Bone marrow (tissue), 2 donors: ENCODE data around the gene WDR48.
A peak's percentile ranks its signal among the peaks of the same experiment; 100 is the strongest.
"Not testable (repeated sequence)": the region's sequence is repeated elsewhere in the genome, so short reads cannot be mapped to it uniquely, and the experiment has no call there.

Source experiments
- DNase-seq, 2 donors: peaks; one replicate each; lab custom pipeline; 2025; lab: John Stamatoyannopoulos, UW

Gene WDR48

DNA sequence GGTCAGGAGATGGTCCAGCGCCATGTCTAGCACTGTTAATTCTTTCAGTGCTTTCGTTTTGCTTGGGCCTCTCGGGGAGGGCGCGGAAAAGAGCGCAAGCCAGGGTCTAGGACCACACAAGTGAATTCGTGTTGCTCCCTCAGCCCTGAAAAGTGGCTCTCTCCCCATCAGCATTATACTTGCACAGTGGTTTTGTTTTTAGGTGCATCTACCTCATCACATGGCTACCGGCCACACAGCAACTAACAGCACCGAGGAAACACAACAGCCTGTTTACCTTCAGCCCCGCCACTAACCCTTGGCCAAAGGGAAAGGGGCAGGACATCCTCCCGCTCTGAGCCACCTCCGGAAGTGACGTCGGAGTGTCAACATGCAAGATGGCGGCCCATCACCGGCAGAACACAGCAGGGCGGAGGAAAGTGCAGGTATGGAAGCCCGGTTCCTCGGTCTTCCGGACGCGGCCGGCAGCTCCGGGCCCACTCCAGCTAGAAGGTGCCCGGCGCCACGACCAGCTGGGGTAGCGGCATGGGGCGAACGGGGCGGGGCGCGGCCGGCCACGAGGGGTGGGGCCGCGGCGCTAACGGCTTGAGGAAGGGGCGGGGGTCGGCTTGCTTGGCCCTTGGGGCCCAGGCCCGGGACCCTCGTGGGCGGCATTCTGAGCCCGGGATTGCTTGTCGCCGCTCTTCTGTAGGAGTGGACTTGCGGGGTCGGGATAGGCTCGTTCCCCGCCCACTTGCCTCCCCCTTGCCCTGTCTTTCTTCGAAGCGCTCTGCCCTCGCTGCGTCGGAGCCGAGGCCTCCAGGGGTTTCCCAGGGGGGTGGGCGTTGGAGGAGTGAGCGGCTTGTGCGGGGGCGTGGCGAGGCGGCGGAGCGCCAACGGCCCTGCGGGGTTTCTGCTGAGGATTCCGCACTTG lies at the start of gene WDR48, which contains the start of gene SCN11A:
Gene WDR48, plus strand, starts transcription at position 368 of the 913 bp plus-strand sequence. Its CDS starts 10 bp downstream, at position 378.
Gene SCN11A, minus strand, starts transcription at position 296 of the 913 bp plus-strand sequence. CDS start 101,582 bp downstream, outside the sequence.
- DNase-seq = peak; percentile 75 to 78

DNA sequence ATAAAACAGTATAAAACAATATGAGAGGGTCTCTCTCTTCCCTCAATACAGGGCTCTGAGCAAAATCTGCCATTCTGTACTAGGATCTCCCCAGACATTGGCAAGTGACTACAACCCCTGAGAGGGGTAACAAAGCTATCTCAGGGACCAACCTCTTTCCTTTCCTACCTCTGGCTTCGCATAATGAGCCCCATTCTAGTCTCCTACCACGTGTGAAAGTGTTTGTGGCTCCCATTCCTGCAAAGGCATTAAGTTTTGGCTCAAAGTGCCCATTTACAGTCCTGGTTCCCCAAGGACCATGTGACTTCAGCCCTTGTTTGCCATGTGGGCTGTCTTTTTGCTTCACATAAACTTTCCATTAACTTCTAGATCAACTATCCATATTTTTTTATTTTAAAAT lies 46.5 kb upstream of the WDR48 start:
- no peak for DNase-seq

DNA sequence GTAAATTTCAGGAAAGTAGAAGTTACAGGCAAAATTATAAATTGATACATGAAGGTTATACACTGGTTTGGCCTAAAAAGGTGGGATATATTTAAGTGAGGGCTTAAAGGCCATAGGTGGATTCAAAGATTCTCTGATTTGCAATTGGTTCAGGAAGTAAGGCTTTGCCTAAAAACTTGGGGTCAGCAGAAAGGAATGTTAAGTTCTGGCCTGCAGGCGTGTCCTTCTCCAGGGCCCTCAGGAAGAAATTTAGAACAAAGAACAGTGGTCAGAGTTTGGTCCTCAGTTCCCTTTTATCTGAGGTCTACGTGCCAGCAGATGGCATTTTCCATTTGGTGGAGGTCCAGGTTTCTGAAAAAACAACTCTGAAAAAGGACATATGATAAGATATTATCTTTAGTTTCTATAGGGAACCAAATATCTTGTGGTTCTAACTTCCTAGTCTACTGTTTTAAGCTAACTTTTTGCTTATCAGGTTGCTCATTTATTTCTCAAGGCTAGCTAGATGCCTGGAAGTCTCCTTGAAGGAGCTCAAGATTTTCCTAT lies 40.6 kb upstream of the WDR48 start:
- DNase-seq = no peak

DNA sequence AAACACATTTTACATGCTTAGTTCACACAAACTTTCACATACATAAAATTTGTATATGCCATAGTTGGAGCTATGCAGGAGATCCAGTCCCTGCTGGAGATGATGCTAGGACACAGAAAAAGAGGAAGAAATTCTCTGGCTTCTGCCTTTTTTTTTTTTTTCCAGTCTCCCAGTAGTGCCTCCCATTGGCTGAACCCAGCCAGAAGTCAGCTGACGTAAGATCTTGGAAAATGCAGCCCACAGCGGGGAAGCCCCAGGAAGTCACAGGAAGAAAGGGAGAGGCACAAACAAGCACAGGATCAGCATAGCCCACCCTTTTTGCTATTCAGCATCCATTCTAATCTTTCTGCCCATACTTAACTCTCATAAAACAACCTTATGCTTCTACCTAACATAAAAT lies 38.5 kb upstream of the WDR48 start:
- no peak for DNase-seq

DNA sequence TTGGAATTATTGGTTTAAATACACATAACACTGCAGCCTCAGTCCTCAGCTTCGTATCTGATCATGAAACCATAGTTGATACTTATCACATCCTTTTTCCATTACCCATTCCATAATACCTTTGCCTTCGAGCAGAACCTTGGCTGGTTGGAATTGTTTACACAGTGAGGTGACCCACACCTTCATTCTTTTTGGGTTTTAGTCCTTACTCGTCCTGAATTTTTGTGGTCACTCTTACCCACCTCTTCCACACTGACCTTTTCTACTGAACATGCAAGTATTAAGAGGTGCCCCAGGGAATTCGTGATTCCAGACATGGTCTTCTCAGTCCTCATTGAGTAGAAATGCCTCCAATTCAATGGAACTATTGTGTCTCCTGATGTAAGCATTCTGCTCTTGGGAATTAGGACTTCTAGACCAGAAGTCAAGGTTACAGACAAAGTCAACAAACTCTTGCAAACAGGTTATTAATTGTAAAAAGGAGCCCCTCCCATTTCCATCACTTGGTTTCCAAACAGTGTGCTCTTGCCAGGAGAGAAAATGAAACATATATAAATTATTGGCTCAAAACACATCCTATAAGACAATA lies 37.8 kb upstream of the WDR48 start:
- no peak for DNase-seq

DNA sequence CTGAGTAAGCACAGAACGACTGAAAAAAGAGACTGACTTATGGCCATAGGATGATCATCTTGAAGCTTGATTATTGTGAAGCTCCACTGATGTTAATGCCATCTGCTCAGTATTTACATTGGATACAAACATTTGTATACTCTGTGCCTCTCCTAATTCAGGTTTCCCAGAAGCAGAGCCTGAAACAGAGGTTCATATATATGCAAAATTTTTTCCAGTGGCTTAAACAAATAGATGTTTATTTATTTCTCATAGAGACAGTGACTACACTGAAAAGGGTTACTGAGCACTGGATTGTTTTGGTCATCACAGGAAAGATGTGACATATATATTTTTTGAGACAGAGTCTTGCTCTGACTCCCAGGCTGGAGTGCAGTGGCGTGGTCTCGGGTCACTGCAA lies 36.4 kb upstream of the WDR48 start:
- no peak for DNase-seq

DNA sequence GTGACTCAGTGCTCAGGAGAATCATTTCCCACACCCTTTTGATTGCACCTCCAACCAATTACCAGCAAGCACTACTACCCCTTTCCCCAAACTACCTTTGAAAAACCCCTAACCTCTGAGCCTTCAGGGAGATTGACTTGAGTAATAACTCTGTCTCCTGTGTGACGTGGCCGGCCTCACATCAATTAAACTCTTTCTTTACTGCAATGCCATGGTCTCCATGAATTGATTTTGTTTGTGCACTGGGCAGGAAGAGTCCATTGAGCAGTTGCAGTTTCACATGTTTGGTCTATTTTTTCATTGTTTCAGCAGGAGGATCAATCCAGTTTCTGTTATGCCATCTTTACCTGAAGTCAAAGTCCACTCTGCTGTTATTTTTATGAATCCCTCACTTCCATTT lies 32.5 kb upstream of the WDR48 start:
- no peak for DNase-seq

DNA sequence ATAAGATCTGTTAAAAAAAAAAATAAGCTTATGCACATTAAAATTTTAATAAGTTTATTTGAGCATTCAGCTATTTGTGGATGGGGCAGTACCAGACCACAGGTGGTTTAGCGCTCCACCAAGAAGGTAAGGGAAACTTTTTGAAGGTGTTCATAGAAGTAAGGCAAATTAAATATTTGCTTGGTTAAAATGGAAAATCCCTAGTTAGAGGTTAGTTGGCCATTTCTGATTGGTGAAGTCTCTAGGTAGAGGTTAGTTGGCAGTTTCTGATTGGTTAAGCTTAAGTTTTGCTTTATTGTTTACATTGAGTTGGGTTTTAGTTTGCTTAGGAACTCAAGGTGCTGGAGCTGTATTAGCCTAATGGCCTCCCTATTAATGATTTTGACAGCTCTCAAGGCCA lies 30.8 kb upstream of the WDR48 start:
- DNase-seq = no peak

DNA sequence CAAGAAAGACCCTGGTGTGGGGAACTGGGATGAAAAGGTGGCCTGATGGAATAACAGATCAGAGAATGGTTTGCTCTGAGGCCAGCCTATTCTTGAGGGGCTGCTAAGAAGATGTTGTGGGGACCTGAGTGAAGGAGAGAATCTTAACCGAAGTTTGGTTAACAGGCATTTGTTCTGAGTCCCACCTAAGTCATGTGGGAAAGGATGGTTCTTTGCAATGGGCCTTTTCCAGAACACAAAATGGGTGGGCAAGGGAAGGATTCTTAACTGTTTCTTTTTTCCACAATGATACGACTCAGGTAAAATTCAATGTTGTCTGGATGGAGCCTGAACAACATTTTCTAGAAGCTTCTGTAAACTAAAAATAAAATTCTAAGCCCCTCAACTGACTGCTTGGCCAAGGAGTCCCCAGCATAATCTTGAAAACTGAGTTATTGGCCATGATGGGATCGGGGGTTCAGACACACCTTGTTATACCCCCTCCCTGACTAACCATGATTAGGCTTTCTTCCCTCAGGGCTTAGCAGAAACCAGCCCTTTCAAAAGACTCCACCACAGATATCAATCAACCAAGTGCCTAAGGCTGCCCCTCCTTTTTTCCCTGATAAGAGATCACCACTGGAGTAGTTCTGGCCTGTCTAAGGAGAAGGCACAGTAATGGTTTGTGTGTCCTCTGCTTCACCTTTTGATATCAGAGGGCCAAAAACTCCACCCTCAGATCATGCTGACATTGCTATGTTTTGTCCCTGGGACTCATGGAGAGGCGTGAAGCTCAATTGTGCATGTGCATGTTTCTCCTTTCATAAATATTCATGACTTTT lies 30.1 kb upstream of the WDR48 start:
- no peak for DNase-seq

DNA sequence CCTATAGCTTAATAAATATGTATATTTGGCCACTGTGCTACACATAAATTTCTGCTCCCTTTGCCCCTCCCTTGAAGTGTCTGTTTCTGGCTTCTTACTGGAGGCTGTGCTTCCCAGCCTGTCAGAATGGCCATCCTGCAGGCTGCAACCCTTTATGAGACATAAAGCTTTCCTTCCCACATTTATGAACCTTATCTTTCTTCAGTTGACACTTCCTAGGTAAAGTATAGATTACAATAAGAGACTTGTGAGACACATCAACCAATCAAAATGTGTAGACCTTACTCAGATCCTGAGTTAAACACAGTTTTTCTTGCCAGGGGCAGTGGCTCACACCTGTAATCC lies 29.6 kb upstream of the WDR48 start:
- no peak for DNase-seq

DNA sequence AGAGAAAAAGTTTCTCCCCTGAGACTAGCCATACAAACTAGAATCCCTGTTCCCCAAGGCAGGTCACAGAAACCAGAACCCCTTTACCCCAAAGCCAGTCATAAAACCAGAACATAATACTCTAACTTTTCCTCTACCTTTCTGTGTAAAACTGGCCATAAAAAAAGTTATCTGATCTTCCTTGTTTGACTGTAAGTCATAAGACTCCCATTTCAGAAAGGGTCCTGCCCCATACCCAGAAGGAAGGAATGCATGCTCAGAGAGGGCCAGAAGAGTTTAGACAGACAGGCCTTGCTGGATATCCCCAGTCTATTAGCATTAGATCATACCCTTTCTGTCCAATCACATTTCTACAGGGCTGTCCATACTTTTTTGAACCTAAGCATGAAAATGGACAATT lies 27.3 kb upstream of the WDR48 start:
- no peak for DNase-seq

DNA sequence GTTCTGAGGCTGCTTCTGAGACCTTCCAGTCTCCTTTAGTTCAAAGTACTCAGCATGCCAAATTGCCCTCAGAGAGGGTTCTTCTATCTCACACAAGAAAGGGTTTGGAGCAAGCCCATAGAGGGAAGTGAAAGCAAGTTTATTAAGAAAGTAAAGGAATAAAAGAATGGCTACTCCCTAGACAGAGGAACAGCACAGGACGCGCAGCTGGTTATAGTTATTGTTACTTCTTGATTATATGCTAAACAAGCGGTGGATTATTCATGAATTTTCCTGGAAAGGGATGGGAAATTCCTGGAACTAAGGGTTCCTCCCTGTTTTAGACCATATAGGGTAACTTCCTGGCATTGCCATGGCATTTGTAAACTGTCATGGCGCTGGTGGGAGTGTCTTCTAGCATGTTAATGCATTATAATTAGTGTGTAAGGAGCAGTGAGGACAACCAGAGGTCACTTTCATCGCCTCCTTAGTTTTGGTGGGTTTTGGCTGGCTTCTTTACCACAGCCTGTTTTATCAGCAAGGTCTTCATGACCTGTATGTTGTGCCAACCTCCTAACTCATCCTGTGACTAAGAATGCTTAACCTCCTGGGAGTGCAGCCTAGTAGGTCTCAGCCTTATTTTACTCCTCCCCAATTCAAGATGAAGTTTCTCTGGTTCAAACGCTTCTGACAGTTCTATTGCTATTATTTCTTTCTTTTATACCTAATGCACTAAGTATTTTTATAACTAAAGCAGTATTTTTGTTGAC lies 26.4 kb upstream of the WDR48 start:
- no peak for DNase-seq

DNA sequence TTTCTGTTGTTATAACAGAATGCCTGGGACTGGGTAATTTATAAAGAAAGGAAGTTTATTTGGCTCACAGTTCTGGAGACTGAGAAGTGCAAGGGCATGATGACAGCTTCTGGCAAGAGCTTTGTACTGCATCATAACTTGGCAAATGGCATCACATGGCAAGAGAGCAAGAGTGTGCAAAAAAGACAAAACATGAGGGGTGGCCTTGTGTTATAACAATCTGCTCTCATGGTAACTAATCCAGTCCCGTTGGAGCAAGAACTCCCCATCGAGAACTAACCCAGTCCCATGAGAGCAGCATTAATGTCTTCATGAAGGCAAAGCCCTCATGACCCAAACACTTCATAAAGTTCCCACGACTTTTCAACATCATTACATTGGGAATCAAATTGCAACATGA lies 23.3 kb upstream of the WDR48 start:
- DNase-seq = no peak

DNA sequence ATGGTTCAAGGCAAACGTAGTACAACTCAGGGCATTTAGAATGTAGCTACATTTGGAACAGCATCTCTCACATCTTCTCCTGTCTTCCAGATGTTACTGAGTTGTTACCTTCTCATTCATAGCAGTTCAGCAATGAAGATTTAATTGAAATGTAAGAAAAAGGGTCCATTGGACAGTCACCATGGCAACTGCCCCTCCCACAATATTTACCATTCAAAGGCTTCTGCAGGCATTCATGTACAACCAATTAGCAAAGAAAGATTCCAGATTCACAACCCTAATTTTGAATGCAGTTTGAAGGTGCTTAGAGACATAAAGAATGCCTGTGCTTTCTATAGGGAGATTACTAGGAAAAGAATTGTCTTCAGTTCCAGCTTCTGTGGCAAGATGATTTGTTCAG lies 22.3 kb upstream of the WDR48 start:
- DNase-seq = no peak

DNA sequence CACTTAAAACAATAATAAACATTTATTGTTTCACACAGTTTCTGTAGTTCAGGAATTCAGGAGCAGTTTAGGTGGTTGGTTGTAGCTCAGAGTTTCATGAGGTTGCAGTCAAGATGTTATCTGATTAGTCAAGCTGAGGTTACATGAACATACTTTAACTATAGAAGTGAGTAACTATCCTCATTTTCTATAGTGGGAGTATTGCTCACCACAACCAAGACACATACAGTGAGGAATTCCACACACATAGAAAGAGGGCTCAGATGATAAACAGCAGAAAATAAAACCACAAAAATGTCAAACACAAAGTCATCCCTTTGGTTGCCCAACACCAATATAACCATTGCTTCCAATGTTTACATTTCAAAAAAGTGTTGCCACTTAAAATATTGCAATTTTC lies 13.7 kb upstream of the WDR48 start:
- no peak for DNase-seq

DNA sequence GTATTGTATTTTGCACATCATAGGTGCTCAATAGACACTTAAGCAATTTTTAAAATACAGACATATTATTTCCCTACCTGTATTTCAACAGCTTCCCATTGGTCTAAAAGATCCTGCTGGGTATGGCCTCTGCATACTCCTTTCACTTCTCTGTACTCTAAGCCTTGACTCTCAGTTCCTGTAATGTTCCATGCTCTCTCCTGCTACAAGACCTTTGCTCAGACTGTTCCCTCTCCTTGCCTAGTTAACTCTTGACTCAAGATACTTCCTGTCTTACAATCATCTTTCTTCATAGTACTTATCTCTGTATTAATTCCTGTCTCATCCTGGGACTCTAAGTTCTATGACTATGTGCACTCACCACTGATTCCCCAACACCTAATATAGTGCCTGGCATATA lies 1.8 kb upstream of the WDR48 start:
- DNase-seq = no peak

DNA sequence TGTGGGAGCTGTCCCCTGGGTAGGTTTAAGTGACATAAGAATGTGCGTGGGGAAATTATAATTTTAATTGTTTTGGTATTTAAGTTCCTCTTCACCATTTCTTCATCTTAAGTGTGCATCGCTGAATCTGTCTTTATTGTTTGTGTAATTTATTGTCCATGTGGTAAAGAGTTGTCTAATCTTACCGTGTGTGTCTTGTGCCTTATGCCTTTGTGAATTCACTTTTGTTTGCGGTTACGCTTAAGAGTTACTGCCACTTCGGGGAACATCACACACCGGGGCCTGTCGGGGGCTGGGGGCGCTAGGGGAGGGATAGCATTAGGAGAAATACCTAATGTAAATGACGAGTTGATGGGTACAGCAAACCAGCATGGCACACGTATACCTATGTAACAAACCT lies 767 bp downstream of the WDR48 start:
- no peak for DNase-seq

DNA sequence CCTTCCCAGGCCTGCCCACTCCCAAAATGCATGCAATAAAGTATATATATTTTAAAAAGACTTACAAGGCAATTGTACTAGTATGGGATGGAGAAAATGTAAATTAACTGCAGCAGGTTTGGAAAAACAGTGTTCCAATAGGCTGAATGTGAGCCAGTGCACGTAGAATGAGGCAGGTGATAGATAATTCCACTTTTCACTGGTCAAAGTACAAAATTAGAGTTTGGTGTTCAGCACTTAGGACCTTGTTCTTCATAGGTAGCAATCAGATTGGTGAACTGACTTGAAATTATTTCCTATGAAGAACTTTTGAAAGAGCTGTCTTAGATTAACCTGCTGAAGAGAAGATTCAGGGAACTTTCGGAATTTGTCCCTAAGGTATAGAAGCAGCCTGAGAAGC lies 1.9 kb downstream of the WDR48 start:
- DNase-seq = no peak

DNA sequence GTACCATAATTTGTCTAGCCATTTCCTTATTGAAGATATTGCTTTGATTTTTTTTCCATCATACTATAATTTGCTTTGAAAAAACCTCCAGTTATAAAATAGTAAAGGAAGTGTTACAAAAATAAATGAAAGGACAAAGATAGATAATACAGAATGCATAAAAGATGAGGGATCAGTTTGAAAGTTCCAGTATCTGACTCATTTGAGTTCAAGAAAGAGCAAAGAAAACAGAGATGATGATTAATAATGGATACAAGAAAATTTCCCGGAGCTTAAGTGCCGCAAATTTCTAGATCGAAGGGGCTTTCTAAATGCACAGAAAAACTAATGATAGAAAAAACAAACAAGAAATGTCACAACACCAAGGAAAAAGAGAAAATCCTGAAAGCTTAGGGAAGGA lies 4.3 kb downstream of the WDR48 start:
- no peak for DNase-seq

DNA sequence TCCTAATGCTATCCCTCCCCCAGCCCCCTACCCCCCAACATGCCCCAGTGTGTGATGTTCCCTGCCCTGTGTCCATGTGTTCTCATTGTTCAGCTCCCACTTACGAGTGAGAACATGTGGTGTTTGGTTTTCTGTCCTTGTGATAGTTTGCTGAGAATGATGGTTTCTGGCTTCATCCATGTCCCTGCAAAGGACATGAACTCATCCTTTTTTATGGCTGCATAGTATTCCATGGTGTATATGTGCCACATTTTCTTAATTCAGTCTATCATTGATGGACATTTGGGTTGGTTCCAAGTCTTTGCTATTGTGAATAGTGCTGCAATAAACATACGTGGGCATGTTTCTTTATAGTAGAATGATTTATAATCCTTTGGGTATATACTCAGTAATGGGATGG lies 9.4 kb downstream of the WDR48 start:
- not testable (repeated sequence) for DNase-seq

DNA sequence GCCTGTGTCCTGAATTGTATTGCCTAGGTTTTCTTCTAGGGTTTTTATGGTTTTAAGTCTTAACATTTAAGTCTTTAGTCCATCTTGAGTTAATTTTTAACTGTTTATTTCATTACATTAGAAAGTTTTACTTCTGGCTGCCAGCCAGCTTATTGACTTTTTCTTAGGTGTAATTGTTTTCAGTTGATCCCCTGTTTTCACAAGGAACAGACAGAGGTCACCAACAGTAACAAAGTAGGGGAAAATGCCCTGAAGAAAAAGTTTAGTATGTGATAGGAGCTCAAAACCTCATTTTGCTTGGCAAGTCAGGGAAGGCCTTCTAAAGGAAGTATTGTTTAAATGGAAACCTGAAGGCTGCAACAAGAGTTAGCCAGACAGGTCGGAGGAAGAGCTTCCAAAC lies 10.4 kb downstream of the WDR48 start:
- no peak for DNase-seq

DNA sequence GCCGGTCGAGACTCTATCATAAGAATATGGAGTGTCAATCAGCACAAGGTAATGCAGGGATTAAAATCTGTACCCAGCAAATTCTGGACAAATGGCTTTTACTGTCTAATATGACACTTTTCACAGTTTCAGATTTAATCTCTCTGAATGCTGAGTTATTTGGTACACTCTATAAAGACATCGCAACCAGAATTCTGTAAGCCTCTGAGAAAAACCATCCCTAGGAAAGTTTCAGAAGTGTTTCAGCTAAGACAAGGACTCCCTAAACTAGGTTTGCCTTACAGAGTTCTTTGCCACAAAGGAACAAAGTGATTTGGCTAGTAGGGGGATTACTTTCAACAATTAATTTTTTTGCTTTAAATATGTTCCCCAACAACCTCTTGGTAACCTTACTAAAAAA lies 11.3 kb downstream of the WDR48 start:
- no peak for DNase-seq
